ENCODE measurements around the gene CKAP4.

Gene CKAP4

GRCh38 chr12:106239241-106239950, 8.4 kb downstream of the CKAP4 start:
- no peak for DNase-seq (ENCODE audit: low spot score)

DNA sequence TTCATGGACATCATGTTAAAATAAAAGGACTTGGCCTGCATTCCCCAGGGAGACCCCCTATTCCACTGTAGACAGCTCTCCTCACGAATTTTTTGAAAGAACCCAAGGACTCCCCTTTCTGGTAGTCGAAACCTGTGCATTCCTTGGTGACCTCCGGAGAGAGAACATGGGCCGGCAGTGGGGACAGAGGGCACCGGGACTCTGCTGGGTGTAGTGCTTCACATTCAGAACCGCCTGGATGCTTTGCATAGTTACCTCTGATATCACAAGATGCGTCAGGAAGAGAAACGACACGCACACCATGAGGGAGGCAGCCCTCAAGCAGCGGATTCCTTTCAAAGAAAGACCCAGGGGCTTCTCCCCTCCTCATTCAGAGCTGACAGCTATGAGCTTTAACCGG, 9.7 kb downstream of the CKAP4 start:
- no peak for DNase-seq (ENCODE audit: low spot score)

DNA sequence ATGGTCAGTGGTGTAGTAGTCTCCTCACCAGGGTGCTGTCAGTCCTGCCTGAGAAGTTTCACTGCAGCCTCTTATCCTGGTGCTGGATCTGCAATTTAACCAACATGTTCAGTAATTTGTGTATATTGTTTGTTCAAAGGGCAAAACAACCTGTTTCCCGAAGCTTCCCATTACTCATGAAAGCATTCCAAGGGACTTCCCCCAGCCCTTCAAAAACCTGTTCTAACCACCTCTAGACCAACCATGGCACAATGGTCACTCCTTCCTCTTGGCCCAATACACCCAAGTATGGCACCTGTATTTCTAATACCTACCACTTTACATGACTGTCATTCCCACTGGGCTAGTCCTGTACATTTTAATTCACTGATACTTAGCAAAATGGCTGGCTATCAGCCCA, 12.1 kb downstream of the CKAP4 start:
- DNase-seq (ENCODE audit: low spot score) = no peak

GRCh38 chr12:106234449-106234848, 13.4 kb downstream of the CKAP4 start:
- no peak for DNase-seq (ENCODE audit: low spot score)

DNA sequence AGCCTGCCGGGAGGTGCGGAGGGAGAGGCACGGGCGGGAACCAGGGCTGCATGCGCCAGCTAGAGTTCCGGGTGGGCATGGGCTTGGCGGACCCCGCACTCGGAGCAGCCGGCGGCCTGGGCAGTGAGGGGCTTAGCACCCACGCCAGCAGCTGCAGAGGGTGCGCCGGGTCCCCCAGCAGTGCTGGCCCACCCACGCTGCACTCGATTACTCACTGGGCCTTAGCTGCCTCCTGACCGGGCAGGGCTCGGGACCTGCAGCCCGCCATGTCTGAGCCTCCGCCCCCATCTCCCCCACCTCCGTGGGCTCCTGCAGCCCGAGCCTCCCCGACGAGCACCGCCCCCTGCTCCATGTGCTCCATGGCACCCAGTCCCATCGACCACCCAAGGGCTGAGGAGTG, 14.8 kb downstream of the CKAP4 start:
- DNase-seq (ENCODE audit: low spot score) = no peak

DNA sequence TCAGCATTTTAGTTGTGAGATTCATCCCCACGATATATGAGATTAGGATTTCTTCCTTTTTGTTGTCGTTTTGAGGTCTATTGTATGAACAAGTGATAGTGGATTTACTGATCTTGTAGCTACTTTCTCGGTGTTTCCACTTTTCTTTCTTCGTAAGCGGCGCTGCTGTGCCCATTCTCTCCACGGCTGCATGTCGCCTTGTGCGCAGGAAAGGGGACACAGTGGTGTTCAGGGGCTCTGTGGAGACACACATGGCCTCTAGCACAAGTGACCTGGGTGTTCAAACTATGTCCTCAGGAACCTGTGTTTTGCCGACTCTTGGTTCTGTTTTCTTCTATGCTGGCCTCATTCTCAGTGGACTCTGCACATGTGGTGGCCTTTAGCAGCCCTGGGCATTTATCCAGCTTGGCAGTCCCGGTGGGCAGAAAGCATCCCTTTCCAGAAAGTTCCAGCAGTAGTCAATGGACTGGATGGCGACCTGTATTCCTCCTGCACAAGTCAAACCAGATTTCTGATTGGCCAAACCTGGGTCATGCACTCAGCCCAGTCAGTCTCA, 18.7 kb downstream of the CKAP4 start:
- DNase-seq (ENCODE audit: low spot score) = no peak

DNA sequence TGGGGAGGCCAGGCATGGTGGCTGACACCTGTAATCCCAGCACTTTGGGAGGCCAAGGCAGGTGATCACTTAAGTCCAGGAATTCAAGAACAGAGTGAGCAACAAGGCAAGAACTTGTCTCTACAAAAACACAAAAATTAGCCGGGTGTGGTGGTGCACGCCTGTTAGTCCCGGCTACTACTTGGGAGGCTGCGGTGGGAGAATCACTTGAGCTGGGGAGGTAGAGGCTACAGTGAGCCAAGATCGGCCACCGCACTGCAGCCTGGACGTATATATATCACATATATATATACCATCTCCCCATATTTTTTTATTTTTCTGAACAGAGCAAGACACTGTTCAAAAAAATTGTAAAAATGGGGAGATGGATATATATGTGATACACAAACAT, 19.5 kb downstream of the CKAP4 start:
- DNase-seq (ENCODE audit: low spot score) = no peak

DNA sequence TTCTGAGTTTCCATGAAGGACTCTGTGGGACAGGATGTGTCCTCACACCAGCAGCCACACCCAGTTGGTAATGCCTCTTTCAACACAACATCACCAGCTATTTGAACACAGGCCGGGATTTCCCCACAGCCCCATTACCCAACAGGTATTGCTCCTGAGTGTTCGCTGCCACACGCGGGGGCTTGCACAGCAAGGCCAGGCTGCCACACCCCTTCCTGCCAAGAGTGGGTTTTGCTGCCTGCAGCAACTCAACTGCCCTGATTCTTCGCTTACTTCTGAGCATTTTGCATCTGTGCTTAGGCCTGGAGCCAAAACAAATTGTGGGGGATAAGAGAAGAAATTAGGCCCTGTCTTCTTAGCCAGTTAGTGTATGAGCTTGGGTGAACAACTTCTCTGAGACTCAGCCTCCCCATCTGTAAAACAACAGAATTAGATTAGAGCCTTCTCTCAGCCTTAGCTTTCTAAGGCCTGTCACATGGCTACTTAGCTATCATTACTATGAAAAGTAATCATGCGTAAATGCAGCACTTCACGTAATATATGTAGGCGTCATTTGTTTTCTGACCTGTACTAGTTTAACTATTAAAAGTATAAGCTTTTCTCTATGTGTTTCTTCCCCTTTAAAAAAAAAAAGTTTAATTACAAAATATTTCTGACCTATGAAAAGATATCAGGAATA, 20.0 kb downstream of the CKAP4 start:
- no peak for DNase-seq (ENCODE audit: low spot score)

DNA sequence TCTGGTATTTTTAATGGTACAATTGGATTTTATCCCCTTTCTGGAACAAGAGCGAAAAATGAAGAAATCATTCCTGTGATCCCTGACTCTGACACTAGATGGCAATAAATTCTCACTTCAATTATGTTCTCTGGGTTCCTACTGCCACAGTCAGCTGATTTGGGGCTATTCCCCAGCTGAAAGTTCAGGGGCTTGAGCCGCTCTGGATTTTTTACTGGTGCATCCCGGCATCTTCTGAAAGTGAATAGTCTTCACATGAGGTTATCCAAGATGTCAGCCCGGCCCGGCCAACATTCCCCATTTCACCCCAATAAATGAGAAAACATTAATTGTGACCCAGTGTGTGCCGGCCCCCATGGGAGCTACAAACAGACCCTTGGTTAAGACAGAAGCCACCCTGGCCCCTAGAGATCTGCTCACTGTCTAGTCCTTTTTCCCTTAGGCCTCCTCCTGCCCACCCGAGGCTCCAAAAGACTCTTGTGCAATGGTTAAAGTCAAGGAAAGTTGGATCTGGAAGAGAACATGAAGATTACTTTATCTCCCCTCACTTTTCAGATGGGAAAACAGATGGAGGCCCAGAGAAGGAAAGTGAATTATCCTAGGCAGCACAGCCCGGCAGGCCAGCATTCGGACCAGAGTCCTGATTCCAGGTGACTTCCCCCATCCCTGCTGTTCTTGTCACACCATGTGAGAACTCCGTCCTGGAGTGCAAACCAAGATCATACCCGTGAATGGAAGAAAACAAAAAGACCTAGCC, 20.8 kb downstream of the CKAP4 start:
- peak; percentile 74 for DNase-seq (ENCODE audit: low spot score)

- DNase-seq (ENCODE audit: low spot score) = no peak
Observed at GRCh38 chr12:106224355-106224706, 23.5 kb downstream of the CKAP4 start.

- peak; percentile 76 for DNase-seq (ENCODE audit: low spot score)
Observed at GRCh38 chr12:106223485-106224354, 24.1 kb downstream of the CKAP4 start.

DNA sequence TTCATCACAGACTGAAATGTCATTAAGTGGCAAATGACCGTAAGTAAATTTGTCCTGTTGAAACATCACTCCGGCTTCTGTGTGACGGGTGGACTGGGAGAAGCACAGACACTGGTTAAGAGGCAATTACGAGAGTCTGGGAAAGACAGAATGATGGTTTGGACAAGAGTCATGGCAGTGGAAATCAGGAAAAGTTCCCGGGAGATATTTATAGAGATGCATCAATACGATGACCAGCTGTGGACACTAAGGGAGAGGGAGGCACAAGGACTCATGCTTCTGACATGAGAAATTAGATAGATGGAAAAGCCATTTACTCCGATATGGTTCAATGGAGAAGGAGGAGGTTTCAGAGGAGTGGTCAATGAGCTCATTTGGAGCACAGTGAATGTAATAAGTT, 27.3 kb downstream of the CKAP4 start:
- no peak for DNase-seq (ENCODE audit: low spot score)

DNA sequence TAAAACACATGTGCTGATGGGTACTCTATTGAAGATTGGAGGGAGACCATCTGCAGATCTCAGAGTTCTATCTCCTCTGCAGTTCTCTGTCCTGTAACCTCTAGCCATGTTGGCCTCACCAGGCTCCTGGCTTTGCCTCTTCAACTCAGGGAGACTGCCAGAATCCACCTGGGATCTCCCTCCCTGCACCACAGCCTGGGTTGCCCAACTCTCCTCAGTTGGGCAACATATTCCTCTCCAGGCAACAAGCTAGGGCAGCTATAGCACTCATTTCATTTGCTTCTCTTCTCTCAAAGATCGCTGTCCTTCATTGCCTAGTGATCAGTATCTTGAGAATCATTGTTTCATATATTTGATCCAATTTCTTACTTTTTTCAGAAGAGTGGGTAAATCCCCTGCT, 28.8 kb downstream of the CKAP4 start:
- no peak for DNase-seq (ENCODE audit: low spot score)

- DNase-seq (ENCODE audit: low spot score) = no peak
Observed at GRCh38 chr12:106217706-106218105, 30.1 kb downstream of the CKAP4 start.

GRCh38 chr12:106214571-106214970, 33.2 kb downstream of the CKAP4 start:
- DNase-seq (ENCODE audit: low spot score) = no peak

GRCh38 chr12:106213662-106214061, 34.2 kb downstream of the CKAP4 start:
- DNase-seq (ENCODE audit: low spot score) = no peak

DNA sequence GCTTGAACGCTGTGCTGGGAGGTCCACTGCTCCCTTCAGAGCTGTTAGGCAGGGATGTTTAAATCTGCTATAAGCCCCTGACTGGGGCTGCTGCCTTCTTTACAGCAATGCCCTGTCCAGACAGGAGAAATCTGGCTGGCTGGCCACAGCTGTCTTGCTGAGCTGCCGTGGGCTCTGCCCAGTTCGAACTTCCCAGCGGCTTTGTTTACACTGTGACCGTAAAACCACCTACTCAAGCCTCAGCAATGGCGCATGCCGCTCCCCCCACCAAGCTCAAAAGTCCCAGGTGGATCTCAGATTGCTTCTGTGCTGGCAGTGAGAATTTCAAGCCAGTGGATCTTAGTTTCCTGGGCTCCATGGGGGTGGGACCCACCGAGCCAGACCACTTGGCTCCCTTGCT, 35.8 kb downstream of the CKAP4 start:
- DNase-seq (ENCODE audit: low spot score) = no peak

- peak; percentile 55 for DNase-seq (ENCODE audit: low spot score)
Observed at GRCh38 chr12:106205208-106206069, 42.4 kb downstream of the CKAP4 start.

- DNase-seq (ENCODE audit: low spot score) = no peak
Observed at GRCh38 chr12:106204312-106204711, 43.5 kb downstream of the CKAP4 start.

DNA sequence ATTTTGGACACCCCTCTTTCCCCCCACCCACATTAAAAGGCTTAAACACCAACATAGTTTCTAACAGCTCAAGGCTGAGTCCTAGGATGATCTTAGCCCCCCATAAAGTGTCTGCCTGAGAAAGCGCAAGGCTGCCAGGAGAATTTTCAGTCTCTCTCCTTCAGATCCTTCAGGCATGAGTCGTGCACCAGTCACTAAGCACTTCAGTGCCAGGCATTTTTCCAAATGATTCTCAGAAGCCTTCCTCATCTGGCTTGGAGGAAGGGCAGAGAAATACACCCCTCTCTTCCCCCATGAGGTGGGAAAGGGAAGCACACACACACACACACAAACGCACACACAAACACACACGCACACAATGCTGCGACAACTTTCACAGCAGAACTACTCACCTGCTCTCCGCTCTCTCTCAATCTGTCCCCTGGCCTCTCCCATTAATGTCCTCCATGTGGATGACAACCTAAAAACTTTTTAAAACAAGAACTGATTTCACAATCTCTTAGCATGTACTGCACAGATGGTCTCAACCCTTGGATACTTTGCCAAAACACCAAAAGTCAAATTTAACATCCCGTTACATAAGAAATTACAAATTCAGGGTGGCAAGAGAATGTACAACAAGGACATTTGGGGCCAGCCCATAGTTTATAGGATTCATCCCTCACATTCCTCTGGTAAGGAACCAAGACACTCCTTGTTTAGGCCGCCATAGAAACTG, 49.8 kb downstream of the CKAP4 start:
- DNase-seq (ENCODE audit: low spot score) = no peak
